ENCODE results near the gene PTPN14.

PTPN14 gene

DNA sequence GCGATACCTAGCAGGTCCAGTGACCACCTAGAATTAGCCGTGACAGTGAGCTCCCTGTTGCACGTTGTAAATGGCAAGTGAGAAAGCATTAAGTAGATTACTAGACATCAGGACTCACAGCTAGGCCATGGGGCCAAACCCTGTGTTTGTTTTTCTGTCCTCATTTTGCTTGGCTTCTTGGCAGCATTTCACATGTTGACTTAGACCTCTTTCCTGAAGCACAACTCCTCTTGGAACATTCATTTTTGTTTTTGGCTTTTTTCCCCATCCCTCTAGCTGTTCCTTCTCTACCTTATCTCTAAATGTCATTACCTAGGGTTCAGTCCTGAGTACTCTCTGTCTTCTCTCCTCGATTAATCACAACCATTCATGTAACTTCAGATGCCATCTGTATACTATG is 16.9 kb upstream of the PTPN14 start:
- DNase-seq (ENCODE audit: low spot score) = no peak

DNA sequence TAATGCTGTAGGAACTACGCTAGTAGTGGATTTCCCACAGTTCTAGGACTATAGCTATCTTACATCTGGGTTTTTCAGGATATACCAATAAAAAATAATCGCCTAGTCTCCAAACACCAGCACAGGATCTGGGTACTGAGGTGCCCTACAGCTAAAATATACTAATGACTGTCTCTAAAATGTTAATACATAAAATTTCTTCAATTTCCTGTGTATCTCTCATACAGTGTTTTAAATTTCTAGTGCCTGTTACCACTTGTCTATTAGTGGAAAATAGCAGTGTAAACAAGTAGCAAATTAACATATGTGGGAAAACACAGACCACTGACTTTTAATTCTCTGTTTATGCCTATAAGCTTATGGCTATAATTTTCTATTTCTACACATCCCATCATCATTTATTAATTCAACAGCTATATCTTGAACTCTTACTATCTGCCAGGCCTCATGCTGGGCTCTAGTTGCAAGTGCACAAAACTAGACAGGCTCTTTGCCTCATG is 16.1 kb upstream of the PTPN14 start:
- no peak for DNase-seq (ENCODE audit: low spot score)

DNA sequence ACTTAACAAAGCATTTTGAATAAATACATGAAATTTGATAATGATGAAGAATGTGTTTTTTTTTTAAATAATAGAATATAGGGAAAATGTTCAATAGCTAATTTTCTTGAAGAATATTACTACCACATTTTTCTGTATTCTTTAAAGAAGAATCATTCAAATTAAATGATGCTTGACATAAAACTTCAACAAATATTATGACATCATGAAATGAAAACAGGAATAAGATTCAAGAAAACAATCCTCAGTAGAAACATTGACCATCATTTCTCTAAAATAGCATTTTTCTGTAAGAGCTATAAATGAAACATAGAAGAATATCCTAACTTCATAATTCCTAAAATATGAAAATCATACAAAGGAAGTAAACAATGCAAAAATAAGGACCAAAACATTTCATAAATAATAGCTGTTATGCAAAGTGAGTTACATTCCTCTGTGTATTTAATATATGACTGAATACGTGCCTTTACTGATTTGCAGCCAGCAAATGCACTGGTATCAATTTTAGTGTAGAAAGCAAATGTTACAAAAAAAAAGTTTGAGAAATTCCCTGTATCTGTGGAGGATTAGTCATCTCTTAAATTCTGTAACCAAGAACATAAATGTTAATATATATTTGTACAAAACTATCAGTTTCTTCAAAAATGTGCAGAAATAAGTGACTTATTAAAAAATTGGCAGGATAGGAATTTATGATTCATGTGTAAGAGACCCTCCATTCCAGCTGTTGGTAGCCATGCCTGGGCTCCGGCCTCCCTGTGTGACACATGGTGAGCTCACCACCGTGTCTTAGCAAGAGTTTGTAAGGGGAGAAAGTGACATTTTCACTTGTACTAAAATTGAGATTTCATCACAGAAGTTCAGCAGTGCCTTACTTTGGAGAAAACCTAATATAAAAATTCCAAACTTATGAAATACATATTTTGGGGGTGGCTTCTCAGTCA is 15.0 kb upstream of the PTPN14 start:
- peak; percentile 63 for DNase-seq (ENCODE audit: low spot score)

DNA sequence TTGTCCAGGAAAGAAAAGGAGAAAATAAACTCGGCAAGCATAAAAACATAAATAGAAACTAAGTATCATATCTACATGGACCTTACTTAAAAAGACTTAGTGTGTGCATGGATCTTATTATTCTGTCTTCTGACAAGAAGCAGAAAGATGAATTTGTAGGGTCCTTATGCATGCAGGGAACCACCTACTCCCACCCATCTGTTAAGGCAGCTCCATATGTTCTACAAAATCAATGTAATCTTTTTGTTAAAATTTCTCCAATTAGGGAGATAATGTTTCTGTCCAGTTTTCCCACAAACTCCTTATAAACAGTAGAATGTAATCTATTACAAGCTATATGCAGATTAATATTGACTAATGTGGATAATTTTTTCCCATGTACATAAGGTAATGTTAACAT is 13.9 kb upstream of the PTPN14 start:
- DNase-seq (ENCODE audit: low spot score) = no peak

DNA sequence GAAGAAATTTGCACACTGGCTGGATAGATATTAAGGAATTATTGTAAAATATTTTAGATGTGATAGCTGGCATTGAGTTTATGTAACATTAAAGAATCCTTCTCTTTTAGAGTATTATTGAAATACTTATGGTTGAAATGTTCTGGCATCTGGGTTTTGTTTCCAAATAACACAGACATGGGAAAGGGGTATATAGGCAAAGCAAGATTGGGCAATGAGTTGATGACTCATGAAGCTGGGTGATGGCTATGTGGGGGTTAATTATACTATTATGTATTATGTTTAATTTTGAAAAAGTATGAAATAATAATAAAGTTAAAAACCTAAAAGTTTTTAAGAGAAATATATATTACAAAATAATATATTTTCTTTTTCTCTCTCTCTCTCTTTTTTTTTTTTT is 12.5 kb upstream of the PTPN14 start:
- no peak for DNase-seq (ENCODE audit: low spot score)

DNA sequence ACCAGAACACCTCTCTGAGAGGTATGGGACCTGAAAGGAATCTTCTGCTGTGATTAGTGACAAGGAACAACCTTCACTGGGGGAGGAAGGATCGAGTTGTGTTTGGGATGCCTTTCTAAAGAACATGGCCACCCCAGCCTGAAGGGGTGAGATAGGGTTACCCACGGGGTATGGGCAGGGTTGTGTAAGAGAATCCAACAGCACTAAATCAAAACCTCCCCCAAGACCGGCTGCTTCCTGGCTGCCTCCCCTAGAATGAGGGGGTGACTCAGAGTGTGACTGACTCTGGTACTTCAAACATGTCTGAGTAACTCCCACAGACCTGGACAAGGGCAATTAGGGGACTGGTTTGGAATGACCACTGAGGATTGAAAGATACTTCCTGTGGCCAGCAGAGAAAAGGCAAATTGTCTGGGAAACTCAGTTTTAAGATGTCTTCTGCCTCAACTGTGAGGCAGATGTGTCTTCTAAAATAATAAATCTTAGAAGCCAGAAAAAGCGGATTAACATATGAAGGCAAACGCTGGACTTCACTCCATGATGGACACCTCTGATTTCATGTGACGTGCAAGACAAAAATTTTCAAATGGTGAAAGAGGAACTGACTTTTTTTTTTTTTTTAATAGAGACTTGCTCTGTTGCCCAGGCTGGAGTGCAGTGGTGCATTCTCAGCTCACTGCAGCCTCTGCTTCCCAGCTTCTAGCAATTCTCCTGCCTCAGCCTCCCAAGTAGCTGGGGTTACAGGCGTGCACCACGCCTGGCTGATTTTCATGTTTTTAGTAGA is 6.7 kb upstream of the PTPN14 start:
- peak; percentile 88 for DNase-seq (ENCODE audit: low spot score)

DNA sequence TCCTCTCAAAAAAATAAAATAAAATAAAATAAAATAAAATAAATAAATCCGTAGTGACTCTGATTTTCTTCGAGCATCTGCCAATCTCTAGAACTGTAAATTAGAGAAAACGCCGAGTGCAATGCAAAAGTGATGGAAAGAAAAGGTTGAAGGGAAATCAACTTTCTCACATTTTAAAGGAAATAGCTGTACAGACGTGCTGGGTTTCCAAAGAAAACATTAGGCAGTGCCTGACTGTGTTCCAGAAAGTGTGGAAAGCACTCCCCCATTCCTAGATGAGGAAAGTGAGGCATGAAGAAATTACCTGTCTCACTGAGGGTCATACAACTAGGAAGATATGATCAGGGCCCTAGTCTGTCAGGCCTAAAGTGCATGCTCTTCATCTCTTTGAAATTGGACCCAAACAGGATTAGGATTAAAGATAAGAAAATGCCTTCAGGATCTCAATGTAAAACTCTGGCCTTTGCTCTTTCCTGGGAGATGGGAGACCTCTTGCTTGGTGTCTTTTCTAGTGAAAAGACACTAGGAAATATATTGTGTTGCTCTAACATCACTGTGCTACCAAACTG is 1.8 kb upstream of the PTPN14 start:
- no peak for DNase-seq (ENCODE audit: low spot score)

DNA sequence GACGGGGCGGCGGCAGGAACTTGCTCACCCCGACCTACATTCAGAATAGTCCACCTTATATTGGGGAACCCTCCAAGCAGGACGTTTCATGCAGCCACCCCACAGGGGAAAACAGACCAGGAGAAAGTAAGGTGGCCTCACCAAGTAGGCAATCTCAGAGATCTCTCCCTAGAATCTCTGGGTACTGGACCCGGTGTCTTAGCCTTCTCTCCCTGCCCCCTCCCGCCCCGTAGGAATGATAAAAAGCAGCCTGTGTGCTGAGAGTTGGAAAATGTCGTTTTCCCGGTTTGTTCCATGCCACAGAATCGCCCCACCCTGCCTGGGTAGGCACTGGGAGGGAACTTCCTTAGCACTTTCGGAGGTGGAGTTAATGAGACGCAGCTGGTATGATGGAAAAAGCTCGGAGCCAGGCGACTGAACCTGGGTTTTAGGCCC is 789 bp upstream of the PTPN14 start:
- DNase-seq (ENCODE audit: low spot score) = peak; percentile 85

DNA sequence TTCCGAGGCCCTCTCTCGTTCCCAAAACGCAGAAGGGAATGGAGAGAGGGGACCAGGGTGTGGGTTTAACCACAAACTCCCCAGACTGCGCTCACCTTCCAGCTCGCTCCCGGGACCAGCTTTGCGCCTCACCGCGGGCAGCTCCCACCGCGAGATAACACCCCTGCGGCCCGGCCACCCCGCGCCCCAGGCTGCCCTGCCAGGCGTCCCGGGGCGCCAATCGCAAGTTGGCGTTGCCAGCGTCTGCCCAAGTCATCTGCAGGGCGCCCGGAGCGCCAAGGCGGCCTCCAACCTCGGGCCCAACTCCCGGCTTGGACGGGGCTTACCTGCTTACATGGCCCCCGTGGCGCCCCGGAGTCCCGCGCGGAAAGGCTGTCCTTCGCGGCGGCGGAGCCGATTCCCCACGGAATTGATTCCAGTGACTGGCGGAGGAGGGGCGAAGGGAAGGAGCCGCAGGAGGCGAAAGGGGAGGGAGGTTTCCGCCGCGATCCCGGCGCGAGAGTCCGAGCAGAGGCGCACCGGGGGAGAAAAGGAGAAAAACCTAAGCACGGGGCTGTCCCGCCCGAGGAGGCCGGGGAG is 456 bp downstream of the PTPN14 start:
- DNase-seq (ENCODE audit: low spot score) = peak; percentile 75

DNA sequence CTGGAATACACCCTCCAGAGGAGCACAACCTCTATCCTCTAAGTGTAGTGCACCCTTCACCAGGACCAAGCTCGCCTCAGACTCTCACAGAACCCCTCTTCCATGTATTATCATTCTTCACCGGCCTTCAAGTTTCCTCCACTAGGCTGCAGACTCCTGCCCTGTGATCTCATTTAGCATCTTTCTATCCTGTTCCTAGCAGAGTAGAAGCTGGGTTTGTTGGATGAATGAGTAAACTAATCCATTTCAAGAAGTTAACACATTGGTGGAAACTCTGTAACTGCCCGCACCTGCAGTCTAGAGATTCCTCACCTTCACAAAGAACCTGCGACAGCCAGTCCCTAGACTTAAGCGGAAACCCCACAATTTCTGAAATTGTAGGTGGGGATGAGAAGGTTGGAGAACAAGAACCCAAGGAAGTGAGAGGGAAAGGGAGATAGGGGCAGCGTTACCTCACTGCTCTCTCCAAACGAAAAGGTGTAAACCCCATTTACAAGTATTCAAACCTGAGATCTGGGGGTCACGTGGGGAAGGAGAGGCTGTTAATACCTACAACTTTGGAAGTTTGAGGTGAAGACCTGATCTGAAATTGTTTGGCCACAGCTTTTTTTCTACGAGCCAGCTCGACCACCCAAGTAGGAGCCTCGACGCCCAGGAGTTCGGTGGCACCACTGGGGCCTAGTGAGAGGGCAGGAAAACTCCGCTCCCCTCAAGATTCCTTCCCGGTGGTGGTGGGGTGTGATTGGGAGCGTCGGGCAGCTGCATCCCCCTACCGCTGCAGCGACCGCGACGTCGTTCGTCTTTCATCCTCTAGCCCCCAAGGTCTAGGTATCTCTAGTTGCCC is 1.2 kb downstream of the PTPN14 start:
- DNase-seq (ENCODE audit: low spot score) = peak; percentile 42

DNA sequence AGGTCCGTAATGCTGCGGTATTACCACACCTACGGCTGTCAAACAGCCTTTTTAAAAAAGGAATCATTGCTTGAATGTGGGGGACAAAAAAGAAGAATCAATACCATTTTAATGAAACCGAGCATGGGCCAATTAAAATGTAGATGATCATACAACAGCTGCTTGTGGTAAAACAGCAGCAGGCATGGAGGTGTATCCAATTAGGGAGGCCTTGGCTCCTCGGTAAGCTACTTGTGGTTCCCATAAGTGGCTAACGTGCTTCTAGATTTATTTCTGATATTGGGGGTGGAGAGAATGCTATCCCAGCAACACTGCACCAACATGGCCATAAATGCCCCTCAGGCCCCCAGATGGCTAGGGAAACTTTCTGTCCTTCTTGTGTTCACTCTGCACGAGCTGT is 1.8 kb downstream of the PTPN14 start:
- no peak for DNase-seq (ENCODE audit: low spot score)

DNA sequence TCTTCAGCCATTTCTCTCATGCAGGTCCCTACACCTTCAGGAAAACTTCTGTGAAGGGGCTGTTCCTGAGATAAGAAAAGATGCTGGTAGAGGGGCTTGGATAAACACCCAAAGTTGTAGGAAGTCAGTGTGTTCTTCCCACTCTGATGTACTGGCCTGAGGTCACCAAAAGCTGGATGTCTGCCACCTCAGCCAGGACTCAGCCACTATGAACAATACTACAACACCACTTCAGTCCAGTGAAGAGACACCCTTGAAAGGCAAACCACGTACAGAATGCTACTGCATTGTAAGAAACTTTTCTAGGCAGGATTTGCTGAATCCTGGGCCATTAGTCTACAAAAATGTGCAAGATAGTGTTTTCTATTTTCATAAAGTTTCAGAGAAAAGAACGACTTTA is 2.4 kb downstream of the PTPN14 start:
- DNase-seq (ENCODE audit: low spot score) = peak; percentile 30

DNA sequence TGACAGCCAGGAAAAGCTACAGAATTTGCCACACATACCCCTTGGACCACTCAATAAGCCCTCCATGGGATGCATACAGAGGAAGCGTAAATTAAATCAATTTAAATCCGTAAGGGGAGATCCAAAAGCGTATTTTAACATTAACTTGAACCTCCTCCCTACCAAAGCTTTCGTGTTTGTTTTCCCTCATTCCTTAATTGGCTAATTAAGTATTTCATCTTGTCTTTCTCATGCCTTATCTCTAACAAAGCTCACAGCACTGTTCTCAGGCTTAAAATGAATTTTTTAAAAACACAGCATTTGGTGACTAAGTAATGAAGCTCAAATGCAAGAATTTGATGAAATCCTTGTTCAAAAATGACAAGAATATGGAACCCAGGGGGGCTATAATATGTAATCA is 3.1 kb downstream of the PTPN14 start:
- DNase-seq (ENCODE audit: low spot score) = no peak

DNA sequence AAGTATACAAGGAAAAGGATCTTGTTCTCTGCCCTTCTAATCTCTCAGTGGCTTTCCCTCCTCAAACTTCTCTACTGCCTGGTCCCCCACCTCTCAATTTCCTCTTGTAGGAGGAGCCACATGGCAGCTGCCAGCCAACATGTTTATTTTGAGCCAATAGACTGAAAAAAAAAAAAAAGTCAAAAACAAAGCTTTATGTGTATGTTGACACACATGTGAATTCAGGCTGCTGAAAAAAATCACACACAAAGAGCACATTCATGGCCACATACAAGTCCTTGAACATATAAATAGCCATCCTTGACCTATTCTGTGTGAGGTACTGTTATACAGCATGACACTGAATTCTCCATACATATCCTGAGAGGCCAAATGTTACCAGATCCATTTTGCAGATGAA is 3.7 kb downstream of the PTPN14 start:
- DNase-seq (ENCODE audit: low spot score) = no peak

DNA sequence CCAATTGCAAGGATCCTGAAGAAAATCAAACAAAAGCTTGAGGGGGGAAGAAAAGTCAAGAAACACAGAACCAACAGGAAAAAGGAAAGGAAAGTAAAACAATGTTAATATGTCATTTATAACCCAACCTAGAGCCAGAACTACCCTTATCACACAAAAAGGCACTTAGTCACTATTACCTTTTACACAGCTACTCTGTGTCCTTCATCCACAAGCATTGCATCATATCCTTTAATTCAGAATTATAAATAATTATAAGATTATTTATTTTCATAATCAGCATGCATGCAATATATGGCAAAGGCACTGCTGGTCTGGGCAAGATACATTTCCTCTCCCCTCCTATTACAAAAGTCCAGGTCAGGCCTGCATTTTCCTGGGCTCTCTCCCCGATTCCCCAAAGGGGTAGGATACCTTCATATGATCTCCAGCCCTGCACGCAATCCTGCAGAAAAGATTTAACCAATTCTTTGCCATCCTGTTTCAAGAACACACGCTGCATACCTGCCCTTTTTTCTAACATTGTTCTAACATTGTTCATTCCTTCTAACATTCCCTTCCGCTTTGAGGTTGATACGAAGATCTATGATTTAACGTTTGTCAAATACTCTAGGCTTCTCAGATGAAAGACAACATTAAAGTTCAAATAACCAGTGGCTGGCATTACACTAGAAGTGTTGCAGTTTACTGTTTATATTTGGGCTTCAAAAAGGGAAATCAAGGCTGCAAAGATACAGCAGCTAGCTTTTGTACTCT is 4.3 kb downstream of the PTPN14 start:
- no peak for DNase-seq (ENCODE audit: low spot score)

DNA sequence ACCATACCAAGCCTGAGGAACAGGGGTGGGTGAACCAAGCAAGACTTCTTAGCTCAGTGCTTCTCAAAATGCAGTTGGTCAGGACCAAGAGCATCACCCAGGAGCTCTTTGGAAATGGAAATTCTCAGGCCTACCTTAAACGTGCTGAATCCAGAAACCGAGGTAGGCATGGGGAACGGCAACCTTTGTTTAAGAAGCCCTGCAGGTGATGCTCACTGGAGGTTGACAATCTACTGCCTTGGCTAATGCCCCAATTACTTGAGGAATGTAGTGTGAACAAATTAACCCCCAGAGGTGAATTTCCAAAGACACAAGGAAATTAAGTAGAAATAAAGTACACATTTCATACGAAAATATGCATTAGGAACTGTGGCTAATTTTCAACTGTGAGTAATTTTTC is 5.3 kb downstream of the PTPN14 start:
- no peak for DNase-seq (ENCODE audit: low spot score)

DNA sequence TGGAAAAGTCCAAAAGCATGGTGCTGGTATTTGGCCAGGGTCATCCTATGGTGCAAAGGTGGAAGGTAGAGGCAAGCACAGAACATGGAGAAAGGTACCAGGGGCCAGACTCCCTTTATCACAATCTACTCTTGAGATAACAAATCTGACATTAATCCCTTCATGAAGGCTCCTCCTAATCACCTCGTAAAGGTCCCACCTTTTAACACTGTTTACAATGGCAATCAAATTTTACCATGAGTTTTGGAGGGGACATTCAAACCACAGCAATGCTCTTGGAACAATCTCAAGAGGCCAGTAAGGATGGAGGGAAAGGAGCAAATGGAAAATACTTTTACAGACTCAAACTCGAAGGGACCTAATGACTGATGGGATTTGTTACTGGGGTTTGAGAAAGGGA is 6.1 kb downstream of the PTPN14 start:
- no peak for DNase-seq (ENCODE audit: low spot score)

DNA sequence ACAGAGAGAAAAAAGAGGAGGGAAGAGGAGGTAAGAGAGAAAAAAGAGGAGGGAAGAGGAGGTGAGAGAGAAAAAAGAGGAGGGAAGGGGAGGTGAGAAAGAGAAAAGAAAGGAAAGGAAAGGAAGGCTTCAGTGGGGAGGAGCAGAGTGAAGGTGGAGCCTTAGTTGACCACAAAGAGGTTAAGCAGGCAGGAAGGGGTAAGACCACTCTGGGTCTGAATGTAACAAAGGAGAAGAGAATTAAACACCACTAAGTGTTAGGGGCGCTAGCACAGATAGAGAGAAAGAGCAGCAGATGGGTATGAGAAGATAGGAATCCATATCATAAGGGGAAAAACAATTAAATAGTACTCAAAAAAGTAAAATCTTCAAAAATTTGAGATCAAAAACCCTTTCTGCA is 6.6 kb downstream of the PTPN14 start:
- no peak for DNase-seq (ENCODE audit: low spot score)

DNA sequence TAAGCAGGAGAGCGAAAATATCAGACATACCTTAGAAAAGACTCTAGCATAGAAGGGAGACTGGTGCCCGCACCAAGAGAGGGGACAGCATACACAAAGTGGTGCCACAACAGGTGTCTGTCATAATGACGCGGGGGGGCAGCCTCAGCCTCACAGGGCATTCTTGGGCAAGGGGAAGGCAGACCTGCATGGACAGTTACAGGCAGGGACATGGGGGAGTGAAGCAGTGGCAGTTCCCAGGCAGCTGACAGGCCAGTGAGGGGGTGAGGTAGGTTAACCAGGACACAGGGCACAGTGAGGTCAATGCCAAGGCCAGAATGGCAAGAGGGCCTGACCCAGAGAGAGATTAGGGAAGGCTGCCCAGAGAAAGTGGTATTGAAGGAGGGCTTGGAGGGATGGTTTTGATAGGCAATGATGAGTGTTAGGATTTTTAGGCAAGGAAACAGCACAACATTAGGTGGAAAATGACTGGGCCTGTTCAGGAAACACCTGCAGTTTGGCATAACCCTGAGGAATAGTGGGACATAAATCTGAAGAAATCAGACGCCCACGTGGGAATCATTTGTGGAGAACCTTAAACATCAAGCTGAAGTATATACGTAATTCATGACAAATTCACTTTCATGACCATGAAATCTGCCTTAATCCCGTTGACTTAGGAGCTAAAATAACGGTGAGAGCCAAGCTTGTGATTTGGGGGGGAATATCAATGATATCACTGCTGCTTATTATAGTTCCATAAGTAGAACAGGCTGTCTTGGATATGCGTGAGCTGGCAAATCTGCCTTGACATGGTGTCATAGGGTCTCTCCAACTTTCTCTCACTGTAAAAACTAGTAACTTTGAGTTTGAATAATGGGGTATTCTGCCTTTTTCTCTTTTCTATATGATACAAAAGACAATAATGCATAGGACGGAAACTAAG is 8.9 kb downstream of the PTPN14 start:
- DNase-seq (ENCODE audit: low spot score) = no peak

DNA sequence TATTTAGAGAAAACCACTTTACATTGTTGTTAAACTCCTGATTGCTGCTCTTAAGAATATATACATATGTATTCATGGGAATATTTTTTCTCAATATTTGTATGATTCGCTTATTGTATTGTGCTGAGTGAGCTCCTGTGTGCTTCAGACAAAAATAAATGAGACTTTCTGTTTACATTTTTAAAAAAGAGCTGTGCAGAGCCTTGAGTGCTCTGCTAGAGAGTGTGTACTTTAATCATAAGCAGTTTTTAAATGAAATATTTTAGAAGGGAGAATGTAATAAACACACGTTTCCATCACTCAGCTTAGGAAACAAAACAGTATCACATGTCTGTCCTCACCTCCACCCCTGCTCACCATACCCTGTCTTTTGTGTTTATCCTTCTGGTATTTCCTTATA is 9.7 kb downstream of the PTPN14 start:
- no peak for DNase-seq (ENCODE audit: low spot score)
